H9 (cell line): Measurements from ENCODE around the gene SMC1B. TPM values are rescaled to one million over a fixed set of nuclear protein-coding genes. Genes with fewer than 3 reads are reported as not detected.

Source experiments
- DNase-seq: peaks from one replicate; pipeline ENCODE4 v3.0.0-alpha.2; 2017
- H2AFZ ChIP-seq: one replicate; pipeline ENCODE4 v1.6.1; 2013; ENCODE audit warnings: mild to moderate bottlenecking, low read length, control low read depth, moderate library complexity
- H2AK5ac ChIP-seq: 2 replicates; pipeline ENCODE4 v1.6.1; 2013; ENCODE audit warnings: low read length, control low read depth, mixed read lengths; ENCODE audit not compliant: insufficient read length
- H2BK120ac ChIP-seq: one replicate; pipeline ENCODE4 v1.6.1; 2013; ENCODE audit warnings: low read depth, mild to moderate bottlenecking, low read length, control low read depth, inconsistent platforms; ENCODE audit not compliant: poor library complexity, severe bottlenecking
- H2BK12ac ChIP-seq: 2 replicates; pipeline ENCODE4 v1.6.1; 2013; ENCODE audit warnings: low read length, control low read depth, mixed read lengths, low read depth; ENCODE audit not compliant: insufficient read length
- H2BK15ac ChIP-seq: 2 replicates; pipeline ENCODE4 v1.6.1; 2013; ENCODE audit warnings: low read depth, low read length, control low read depth
- H2BK20ac ChIP-seq: one replicate; pipeline ENCODE4 v1.6.1; 2013; ENCODE audit warnings: low read depth, mild to moderate bottlenecking, low read length, control low read depth, inconsistent platforms; ENCODE audit not compliant: poor library complexity, severe bottlenecking
- H2BK5ac ChIP-seq: 2 replicates; pipeline ENCODE4 v1.6.1; 2013; ENCODE audit warnings: low read length, control low read depth, mixed read lengths; ENCODE audit not compliant: insufficient read length
- H3K14ac ChIP-seq: 2 replicates; pipeline ENCODE4 v1.6.1; 2013; ENCODE audit warnings: low read length, control low read depth; ENCODE audit not compliant: insufficient read depth
- H3K18ac ChIP-seq: 2 replicates; pipeline ENCODE4 v1.6.1; 2013; ENCODE audit warnings: low read depth, mild to moderate bottlenecking, mixed read lengths, low read length, control low read depth; ENCODE audit not compliant: insufficient read length
- H3K23ac ChIP-seq: 2 replicates; pipeline ENCODE4 v1.6.1; 2013; ENCODE audit warnings: low read length, control low read depth, mixed read lengths, low read depth; ENCODE audit not compliant: insufficient read length
- H3K23me2 ChIP-seq: 2 replicates; pipeline ENCODE4 v1.6.1; 2013; ENCODE audit warnings: low read depth, mild to moderate bottlenecking, mixed read lengths, low read length, control low read depth; ENCODE audit not compliant: insufficient read length, poor library complexity, severe bottlenecking
- H3K27ac ChIP-seq: 2 replicates; pipeline ENCODE4 v1.5.1; 2013; ENCODE audit warnings: low read length, control low read depth, mixed read lengths, low read depth; ENCODE audit not compliant: insufficient read length
- H3K27me3 ChIP-seq: 2 replicates; pipeline ENCODE4 v1.6.1; 2013; ENCODE audit warnings: low read length, control low read depth, inconsistent platforms; ENCODE audit not compliant: insufficient read depth
- H3K4ac ChIP-seq: 2 replicates; pipeline ENCODE4 v1.6.1; 2013; ENCODE audit warnings: low read depth, mild to moderate bottlenecking, control low read depth, inconsistent platforms, low read length, moderate library complexity
- H3K4me1 ChIP-seq: 2 replicates; pipeline ENCODE4 v1.6.1; 2013; ENCODE audit warnings: low read length, control low read depth, inconsistent platforms; ENCODE audit not compliant: insufficient read depth
- H3K4me2 ChIP-seq: 2 replicates; pipeline ENCODE4 v1.6.1; 2013; ENCODE audit warnings: low read length, control low read depth, mixed read lengths; ENCODE audit not compliant: insufficient read length, insufficient read depth
- H3K56ac ChIP-seq: 2 replicates; pipeline ENCODE4 v1.6.1; 2013; ENCODE audit warnings: low read depth, mild to moderate bottlenecking, mixed read lengths, low read length, control low read depth; ENCODE audit not compliant: insufficient read length
- H3K79me1 ChIP-seq: 2 replicates; pipeline ENCODE4 v1.6.1; 2013; ENCODE audit warnings: low read depth, mild to moderate bottlenecking, moderate library complexity, low read length, control low read depth, inconsistent platforms; ENCODE audit not compliant: insufficient read depth, poor library complexity, severe bottlenecking
- H3K79me2 ChIP-seq: 2 replicates; pipeline ENCODE4 v1.6.1; 2013; ENCODE audit warnings: low read length, control low read depth, inconsistent platforms; ENCODE audit not compliant: insufficient read depth
- H3K9ac ChIP-seq: 2 replicates; pipeline ENCODE4 v1.6.1; 2013; ENCODE audit warnings: low read length, control low read depth, mixed read lengths; ENCODE audit not compliant: insufficient read length; ENCODE audit errors: extremely low read depth
- H3K9me3 ChIP-seq: one replicate; pipeline ENCODE4 v1.6.1; 2013; ENCODE audit warnings: low read depth, low read length, inconsistent platforms; ENCODE audit not compliant: control insufficient read depth
- H3T11ph ChIP-seq: one replicate; pipeline ENCODE4 v1.6.1; 2013; ENCODE audit warnings: mild to moderate bottlenecking, low read length, control low read depth, inconsistent platforms
- H4K20me1 ChIP-seq: one replicate; pipeline ENCODE4 v1.6.1; 2013; ENCODE audit not compliant: control insufficient read depth, insufficient read length, insufficient read depth
- H4K5ac ChIP-seq: 2 replicates; pipeline ENCODE4 v1.6.1; 2013; ENCODE audit warnings: low read depth, mild to moderate bottlenecking, mixed read lengths, low read length, control low read depth; ENCODE audit not compliant: insufficient read length
- H4K8ac ChIP-seq: replicated peaks from 2 replicates; pipeline ENCODE4 v1.6.1; 2013; ENCODE audit warnings: low read length, control low read depth, mixed read lengths, low read depth; ENCODE audit not compliant: insufficient read length
- H4K91ac ChIP-seq: 2 replicates; pipeline ENCODE4 v1.6.1; 2013; ENCODE audit warnings: low read depth, mild to moderate bottlenecking, moderate library complexity, mixed read lengths, low read length, control low read depth; ENCODE audit not compliant: insufficient read length
- H3K27ac Mint-ChIP-seq, 3 experiments: 2 replicates in 2 of 3; 3 replicates in 1 of 3; pipeline ENCODE4 v1.8.0; 2020 to 2021; ENCODE audit warnings: mixed read lengths in 3 of 3, mild to moderate bottlenecking in 1 of 3, moderate library complexity in 1 of 3
- H3K27me3 Mint-ChIP-seq: 2 replicates; pipeline ENCODE4 v1.8.0; 2021; ENCODE audit warnings: low read depth, mild to moderate bottlenecking, moderate library complexity, mixed read lengths
- H3K36me3 Mint-ChIP-seq, 3 experiments: 2 replicates in 2 of 3; 3 replicates in 1 of 3; pipeline ENCODE4 v1.8.0; 2020 to 2021; ENCODE audit warnings: low read depth in 3 of 3, mixed read lengths in 3 of 3; ENCODE audit not compliant: insufficient read depth in 1 of 3
- H3K4me1 Mint-ChIP-seq, 2 experiments: 2 replicates each; pipeline ENCODE4 v1.8.0; 2020; ENCODE audit warnings: mixed read lengths in 2 of 2
- H3K4me3 Mint-ChIP-seq, 2 experiments: 2 replicates in 1 of 2; 3 replicates in 1 of 2; pipeline ENCODE4 v1.8.0; 2020 to 2021; ENCODE audit warnings: mild to moderate bottlenecking in 2 of 2, mixed read lengths in 2 of 2, moderate library complexity in 1 of 2
- H3K9me3 Mint-ChIP-seq, 2 experiments: 2 replicates in 1 of 2; 3 replicates in 1 of 2; pipeline ENCODE4 v1.8.0; 2020; ENCODE audit warnings: mild to moderate bottlenecking in 2 of 2, mixed read lengths in 2 of 2, moderate library complexity in 1 of 2
- CTCF ChIP-seq: fragments of 200-600 bp; sonication (generic); conservative IDR thresholded peaks from 3 replicates; pipeline ENCODE4 v1.8.0; 2021; ENCODE audit warnings: antibody characterized with exemption, mild to moderate bottlenecking
- WGBS: extraction: QIAGEN DNeasy Blood & Tissue Kit; methylation state at CpG from one replicate; pipeline ENCODE4 v1.1.7; 2013; ENCODE audit warnings: missing lambda C conversion rate, low lambda C conversion rate, mixed read lengths; ENCODE audit not compliant: insufficient read length; ENCODE audit errors: extremely low coverage; 5-methylcytosine and 5-hydroxymethylcytosine counted together
- total RNA-seq: library from RNA; stranded (reverse); gene quantifications from 2 replicates; pipeline ENCODE4 v1.2.1, GENCODE V29; 2021

Gene SMC1B
- total RNA-seq, 1 experiment from 2014 or later, result not detected

DNA sequence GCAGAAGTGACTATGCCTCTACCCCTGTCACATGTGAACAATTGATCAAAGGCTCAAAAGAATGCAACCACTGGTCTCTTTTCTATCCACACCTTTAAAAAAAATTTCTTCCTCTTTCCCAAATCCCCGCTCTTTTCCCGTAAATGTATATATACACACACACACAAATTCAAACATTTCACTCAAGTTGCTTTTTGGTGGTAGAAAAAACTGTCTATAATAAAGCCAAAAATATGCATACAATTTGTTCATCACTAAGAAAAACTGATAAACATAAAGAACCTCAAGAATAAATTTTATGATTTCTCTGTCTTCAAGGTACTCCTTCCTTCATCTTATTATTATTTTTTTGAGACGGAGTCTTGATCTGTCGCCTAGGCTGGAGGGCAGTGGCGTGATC is 5.6 kb downstream of the SMC1B start:
- Histone ChIP-seq H3K79me2 (no peaks in the 10 kb centered on the region), H4K8ac (no peak overlapping the region)

More for the DNA sequence above, 5.6 kb downstream of the SMC1B start:
- Histone ChIP-seq H3K79me1 (no peaks in the 10 kb centered on the region), H3K27ac (no peak overlapping the region), H2BK12ac (no peak overlapping the region), H3K23ac (no peak overlapping the region), H3K4me2 (no peak overlapping the region), H2BK15ac (no peak overlapping the region), H3K27me3 (no peaks in the 10 kb centered on the region; the same call in 1 of the 2 replicates), H3K4ac (no peak overlapping the region), H3K23me2 (no peaks in the 10 kb centered on the region), H3T11ph (no peak overlapping the region), H4K5ac (no peak overlapping the region), H3K56ac (no peak overlapping the region), H4K20me1 (no peaks in the 10 kb centered on the region), H2AFZ (no peak overlapping the region), H4K91ac (no peak overlapping the region), H2BK20ac (no peak overlapping the region), H2BK5ac (no peak overlapping the region), H3K4me1 (no peaks in the 10 kb centered on the region), H3K9ac (no peak overlapping the region), H3K9me3 (no peaks in the 10 kb centered on the region), H2BK120ac (no peak overlapping the region), H3K18ac (no peak overlapping the region), H3K14ac (no peak overlapping the region), H2AK5ac (no peak overlapping the region)
- no peak for TF ChIP-seq CTCF
- DNase-seq, result no peak
- H3K27me3 Mint-ChIP-seq, result peaks cover 28% of the 10 kb centered on the region
- H3K9me3 Mint-ChIP-seq, result peaks cover 4% of the 10 kb centered on the region in 2 experiments; a peak in 4 of 5 replicates
- H3K27ac Mint-ChIP-seq, result no peak overlapping the region
- peaks cover 0 to 3% (median 0%) of the 10 kb centered on the region in 3 experiments; a peak in 3 of 7 replicates for H3K36me3 Mint-ChIP-seq
- H3K4me3 Mint-ChIP-seq, result no peak overlapping the region
- WGBS, result 100% methylated on average over 2 of the region's 5 CpGs
- H3K4me1 Mint-ChIP-seq, result peaks cover 0 to 5% of the 10 kb centered on the region in 2 experiments; a peak in 1 of 4 replicates
